ENCODE results near the gene SERPINA1.

DNA sequence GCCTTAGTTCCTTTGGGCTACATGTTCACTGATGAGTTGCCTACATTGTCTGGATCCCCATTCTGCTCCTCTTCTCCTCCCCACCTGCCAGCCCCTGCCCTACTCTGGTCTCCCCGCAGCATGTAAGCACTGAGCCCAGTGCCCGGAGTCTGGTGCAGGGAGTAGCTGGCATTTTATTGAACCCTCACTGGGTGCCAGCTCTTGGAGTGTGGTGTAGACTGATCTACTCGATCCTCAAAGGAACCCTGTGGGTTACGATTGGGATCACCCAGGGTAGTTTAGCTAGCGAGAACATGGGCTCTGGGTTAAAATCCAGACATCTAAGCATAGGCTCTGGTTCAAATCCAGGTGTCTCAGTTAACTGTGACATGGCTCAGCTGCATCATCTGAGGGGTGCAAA is 56.9 kb downstream of the SERPINA1 start:
- TF ChIP-seq, protein P1, sequence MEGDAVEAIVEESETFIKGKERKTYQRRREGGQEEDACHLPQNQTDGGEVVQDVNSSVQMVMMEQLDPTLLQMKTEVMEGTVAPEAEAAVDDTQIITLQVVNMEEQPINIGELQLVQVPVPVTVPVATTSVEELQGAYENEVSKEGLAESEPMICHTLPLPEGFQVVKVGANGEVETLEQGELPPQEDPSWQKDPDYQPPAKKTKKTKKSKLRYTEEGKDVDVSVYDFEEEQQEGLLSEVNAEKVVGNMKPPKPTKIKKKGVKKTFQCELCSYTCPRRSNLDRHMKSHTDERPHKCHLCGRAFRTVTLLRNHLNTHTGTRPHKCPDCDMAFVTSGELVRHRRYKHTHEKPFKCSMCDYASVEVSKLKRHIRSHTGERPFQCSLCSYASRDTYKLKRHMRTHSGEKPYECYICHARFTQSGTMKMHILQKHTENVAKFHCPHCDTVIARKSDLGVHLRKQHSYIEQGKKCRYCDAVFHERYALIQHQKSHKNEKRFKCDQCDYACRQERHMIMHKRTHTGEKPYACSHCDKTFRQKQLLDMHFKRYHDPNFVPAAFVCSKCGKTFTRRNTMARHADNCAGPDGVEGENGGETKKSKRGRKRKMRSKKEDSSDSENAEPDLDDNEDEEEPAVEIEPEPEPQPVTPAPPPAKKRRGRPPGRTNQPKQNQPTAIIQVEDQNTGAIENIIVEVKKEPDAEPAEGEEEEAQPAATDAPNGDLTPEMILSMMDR (IDR thresholded peaks at IDR 0.05): no peak
- no peak for TF ChIP-seq CREM (CRISPR knock-in tag; IDR thresholded peaks at IDR 0.05)
- no peak for TF ChIP-seq ZNF263 (CRISPR knock-in tag; IDR thresholded peaks at IDR 0.05; ENCODE audit: low read depth)
- no peak for TF ChIP-seq CREB1 (CRISPR knock-in tag; IDR thresholded peaks at IDR 0.05)
- no peak for TF ChIP-seq ESRRA (CRISPR knock-in tag; IDR thresholded peaks at IDR 0.05; ENCODE audit: borderline replicate concordance)
- TF ChIP-seq, protein P2, sequence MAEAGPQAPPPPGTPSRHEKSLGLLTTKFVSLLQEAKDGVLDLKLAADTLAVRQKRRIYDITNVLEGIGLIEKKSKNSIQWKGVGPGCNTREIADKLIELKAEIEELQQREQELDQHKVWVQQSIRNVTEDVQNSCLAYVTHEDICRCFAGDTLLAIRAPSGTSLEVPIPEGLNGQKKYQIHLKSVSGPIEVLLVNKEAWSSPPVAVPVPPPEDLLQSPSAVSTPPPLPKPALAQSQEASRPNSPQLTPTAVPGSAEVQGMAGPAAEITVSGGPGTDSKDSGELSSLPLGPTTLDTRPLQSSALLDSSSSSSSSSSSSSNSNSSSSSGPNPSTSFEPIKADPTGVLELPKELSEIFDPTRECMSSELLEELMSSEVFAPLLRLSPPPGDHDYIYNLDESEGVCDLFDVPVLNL (CRISPR knock-in tag; IDR thresholded peaks at IDR 0.05; ENCODE audit: borderline replicate concordance, low read depth): no peak
- no peak for TF ChIP-seq JUN (CRISPR knock-in tag; IDR thresholded peaks at IDR 0.05)
- TF ChIP-seq, protein P3, sequence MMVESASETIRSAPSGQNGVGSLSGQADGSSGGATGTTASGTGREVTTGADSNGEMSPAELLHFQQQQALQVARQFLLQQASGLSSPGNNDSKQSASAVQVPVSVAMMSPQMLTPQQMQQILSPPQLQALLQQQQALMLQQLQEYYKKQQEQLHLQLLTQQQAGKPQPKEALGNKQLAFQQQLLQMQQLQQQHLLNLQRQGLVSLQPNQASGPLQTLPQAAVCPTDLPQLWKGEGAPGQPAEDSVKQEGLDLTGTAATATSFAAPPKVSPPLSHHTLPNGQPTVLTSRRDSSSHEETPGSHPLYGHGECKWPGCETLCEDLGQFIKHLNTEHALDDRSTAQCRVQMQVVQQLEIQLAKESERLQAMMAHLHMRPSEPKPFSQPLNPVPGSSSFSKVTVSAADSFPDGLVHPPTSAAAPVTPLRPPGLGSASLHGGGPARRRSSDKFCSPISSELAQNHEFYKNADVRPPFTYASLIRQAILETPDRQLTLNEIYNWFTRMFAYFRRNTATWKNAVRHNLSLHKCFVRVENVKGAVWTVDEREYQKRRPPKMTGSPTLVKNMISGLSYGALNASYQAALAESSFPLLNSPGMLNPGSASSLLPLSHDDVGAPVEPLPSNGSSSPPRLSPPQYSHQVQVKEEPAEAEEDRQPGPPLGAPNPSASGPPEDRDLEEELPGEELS (CRISPR knock-in tag; IDR thresholded peaks at IDR 0.05): no peak
- no peak for TF ChIP-seq NR1H2 (CRISPR knock-in tag; IDR thresholded peaks at IDR 0.05)
- TF ChIP-seq, protein P4, sequence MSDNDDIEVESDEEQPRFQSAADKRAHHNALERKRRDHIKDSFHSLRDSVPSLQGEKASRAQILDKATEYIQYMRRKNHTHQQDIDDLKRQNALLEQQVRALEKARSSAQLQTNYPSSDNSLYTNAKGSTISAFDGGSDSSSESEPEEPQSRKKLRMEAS (CRISPR knock-in tag; IDR thresholded peaks at IDR 0.05): no peak
- TF ChIP-seq, protein P5, sequence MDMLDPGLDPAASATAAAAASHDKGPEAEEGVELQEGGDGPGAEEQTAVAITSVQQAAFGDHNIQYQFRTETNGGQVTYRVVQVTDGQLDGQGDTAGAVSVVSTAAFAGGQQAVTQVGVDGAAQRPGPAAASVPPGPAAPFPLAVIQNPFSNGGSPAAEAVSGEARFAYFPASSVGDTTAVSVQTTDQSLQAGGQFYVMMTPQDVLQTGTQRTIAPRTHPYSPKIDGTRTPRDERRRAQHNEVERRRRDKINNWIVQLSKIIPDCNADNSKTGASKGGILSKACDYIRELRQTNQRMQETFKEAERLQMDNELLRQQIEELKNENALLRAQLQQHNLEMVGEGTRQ (CRISPR knock-in tag; IDR thresholded peaks at IDR 0.05): no peak
